T-helper 17 cell (primary cell): Measurements from ENCODE around the gene EVPL. TPM values are rescaled to one million over a fixed set of nuclear protein-coding genes. Genes with fewer than 3 reads are reported as not detected.
"Not testable (repeated sequence)": the region's sequence is repeated elsewhere in the genome, so short reads cannot be mapped to it uniquely, and the experiment has no call there.

Experiments used
- ATAC-seq: fragments of 150-1000 bp; cut with Tn5 transposase; 2 replicates; pipeline ENCODE4 v1.10.0; 2021; ENCODE audit warnings: mild to moderate bottlenecking, moderate library complexity
- DNase-seq, 3 donors: peaks; one replicate each; pipeline versions ENCODE4 v3.0.0 to v3.0.0-alpha.2; 2020 to 2021
- H3K9me3 ChIP-seq: one replicate; pipeline ENCODE4 v1.7.0; 2013; ENCODE audit warnings: low read length, mild to moderate bottlenecking; ENCODE audit not compliant: control insufficient read depth, poor library complexity, severe bottlenecking
- H3K27ac Mint-ChIP-seq: one replicate; pipeline ENCODE4 v1.8.0; 2022; ENCODE audit warnings: mild to moderate bottlenecking, moderate library complexity, mixed read lengths
- H3K27me3 Mint-ChIP-seq: one replicate; pipeline ENCODE4 v1.8.0; 2022; ENCODE audit warnings: mixed read lengths
- H3K36me3 Mint-ChIP-seq: one replicate; pipeline ENCODE4 v1.8.0; 2022; ENCODE audit warnings: low read depth, mixed read lengths
- H3K4me1 Mint-ChIP-seq: one replicate; pipeline ENCODE4 v1.8.0; 2022; ENCODE audit warnings: mild to moderate bottlenecking, mixed read lengths
- H3K4me3 Mint-ChIP-seq: one replicate; pipeline ENCODE4 v1.8.0; 2022; ENCODE audit warnings: mild to moderate bottlenecking, moderate library complexity, mixed read lengths
- total RNA-seq, 4 donors: library from RNA in 2 of 4; stranded (reverse) in 2 of 4; gene quantifications; one replicate each; pipeline ENCODE4 v1.2.3 and lab custom pipeline; 2022 to 2026

Gene EVPL
- total RNA-seq, 2 donors from 2014 or later = 0.05 to 0.68 TPM

GRCh38 chr17:75994802-75995370 is 32.2 kb downstream of the EVPL start:
- Mint-ChIP-seq H3K4me1 (peaks cover 15% of the 10 kb centered on the region), H3K27ac (no peak overlapping the region), H3K36me3 (no peaks in the 10 kb centered on the region), H3K4me3 (no peak overlapping the region), H3K27me3 (no peaks in the 10 kb centered on the region)
- ATAC-seq = no peak
- H3K9me3 ChIP-seq = no peaks in the 10 kb centered on the region
- DNase-seq = no peak

DNA sequence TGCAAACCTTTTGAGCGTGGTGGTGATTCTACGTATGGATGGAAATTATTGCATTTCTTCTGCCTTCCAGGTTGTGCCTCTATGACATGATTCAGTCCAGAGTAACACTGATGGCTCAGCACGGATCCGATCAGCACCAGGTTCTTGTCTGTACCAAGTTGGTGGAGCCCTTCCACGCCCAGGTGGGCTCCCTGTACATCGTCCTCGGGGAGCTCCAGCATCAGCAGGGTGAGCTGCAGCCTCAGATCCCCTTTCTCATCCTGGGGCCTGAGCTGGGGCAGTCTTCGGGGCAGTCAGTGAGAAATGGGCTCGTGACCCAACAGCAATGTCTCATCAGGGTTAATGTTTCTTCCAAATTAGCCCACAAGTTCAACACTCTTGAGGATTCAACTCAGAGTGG is 35.7 kb downstream of the EVPL start:
- H3K36me3 Mint-ChIP-seq = no peaks in the 10 kb centered on the region

GRCh38 chr17:75987041-75987440 is 40.1 kb downstream of the EVPL start:
- no peaks in the 10 kb centered on the region for H3K9me3 ChIP-seq
- no peaks in the 10 kb centered on the region for H3K4me1 Mint-ChIP-seq
- no peak for DNase-seq
- H3K27me3 Mint-ChIP-seq = no peaks in the 10 kb centered on the region
- ATAC-seq = no peak
- no peaks in the 10 kb centered on the region for H3K36me3 Mint-ChIP-seq
- H3K27ac Mint-ChIP-seq = no peak overlapping the region
- no peak overlapping the region for H3K4me3 Mint-ChIP-seq

More for the DNA sequence above, 35.7 kb downstream of the EVPL start:
- peaks cover under 1% of the 10 kb centered on the region for H3K4me1 Mint-ChIP-seq
- DNase-seq = no peak
- H3K9me3 ChIP-seq = no peaks in the 10 kb centered on the region
- H3K27ac Mint-ChIP-seq = no peak overlapping the region
- ATAC-seq = no peak
- no peak overlapping the region for H3K4me3 Mint-ChIP-seq
- H3K27me3 Mint-ChIP-seq = no peaks in the 10 kb centered on the region

GRCh38 chr17:75985986-75986385 is 41.1 kb downstream of the EVPL start:
- H3K9me3 ChIP-seq = no peaks in the 10 kb centered on the region
- Mint-ChIP-seq H3K36me3 (no peaks in the 10 kb centered on the region), H3K27me3 (no peaks in the 10 kb centered on the region), H3K27ac (no peak overlapping the region), H3K4me3 (no peak overlapping the region), H3K4me1 (no peaks in the 10 kb centered on the region)
- DNase-seq = no peak
- no peak for ATAC-seq

DNA sequence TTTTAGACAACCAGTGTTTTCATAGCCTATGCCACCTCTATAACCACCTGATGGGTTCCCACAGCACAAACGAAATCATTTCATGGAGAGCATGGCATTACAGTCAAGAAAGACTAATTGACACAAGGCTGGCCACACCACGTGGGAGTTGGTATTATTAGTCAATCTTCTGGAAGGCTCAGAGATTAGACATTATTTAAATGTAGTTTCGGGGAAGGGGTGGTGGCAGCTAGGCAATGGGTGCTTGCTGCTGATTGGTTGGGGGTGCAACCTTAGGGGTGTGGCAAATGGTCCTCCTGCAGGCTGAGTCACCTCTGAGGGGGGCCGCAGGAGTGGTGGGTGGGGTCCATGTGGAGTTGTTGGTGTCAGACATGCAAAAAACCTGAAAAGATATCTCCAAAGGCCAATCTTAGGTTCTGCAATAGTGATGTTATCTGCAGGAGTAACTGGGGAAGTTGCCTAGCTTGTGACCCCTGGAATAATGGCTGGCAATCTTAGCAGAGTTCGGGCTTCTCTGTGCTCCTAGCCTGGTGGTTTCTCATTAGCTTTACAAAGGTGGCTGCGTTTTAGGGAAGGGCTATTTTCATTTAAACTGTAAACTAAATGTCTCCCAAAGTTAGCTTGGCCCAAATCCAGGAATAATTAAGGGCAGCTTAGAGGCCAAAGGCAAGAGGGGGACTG is 43.5 kb downstream of the EVPL start:
- Mint-ChIP-seq H3K4me1 (peaks cover 7% of the 10 kb centered on the region), H3K27me3 (no peaks in the 10 kb centered on the region), H3K27ac (no peak overlapping the region), H3K36me3 (peaks cover 3% of the 10 kb centered on the region), H3K4me3 (no peak overlapping the region)
- DNase-seq (no peak), ATAC-seq (no peak)
- no peaks in the 10 kb centered on the region for H3K9me3 ChIP-seq

GRCh38 chr17:75981019-75981615 is 46.0 kb downstream of the EVPL start:
- Mint-ChIP-seq H3K27ac (peak overlapping the region; percentile 14), H3K27me3 (no peaks in the 10 kb centered on the region), H3K36me3 (peaks cover 3% of the 10 kb centered on the region), H3K4me1 (peaks cover 16% of the 10 kb centered on the region), H3K4me3 (peak overlapping the region; percentile 25)
- H3K9me3 ChIP-seq = no peaks in the 10 kb centered on the region
- DNase-seq = no peak
- no peak for ATAC-seq

DNA sequence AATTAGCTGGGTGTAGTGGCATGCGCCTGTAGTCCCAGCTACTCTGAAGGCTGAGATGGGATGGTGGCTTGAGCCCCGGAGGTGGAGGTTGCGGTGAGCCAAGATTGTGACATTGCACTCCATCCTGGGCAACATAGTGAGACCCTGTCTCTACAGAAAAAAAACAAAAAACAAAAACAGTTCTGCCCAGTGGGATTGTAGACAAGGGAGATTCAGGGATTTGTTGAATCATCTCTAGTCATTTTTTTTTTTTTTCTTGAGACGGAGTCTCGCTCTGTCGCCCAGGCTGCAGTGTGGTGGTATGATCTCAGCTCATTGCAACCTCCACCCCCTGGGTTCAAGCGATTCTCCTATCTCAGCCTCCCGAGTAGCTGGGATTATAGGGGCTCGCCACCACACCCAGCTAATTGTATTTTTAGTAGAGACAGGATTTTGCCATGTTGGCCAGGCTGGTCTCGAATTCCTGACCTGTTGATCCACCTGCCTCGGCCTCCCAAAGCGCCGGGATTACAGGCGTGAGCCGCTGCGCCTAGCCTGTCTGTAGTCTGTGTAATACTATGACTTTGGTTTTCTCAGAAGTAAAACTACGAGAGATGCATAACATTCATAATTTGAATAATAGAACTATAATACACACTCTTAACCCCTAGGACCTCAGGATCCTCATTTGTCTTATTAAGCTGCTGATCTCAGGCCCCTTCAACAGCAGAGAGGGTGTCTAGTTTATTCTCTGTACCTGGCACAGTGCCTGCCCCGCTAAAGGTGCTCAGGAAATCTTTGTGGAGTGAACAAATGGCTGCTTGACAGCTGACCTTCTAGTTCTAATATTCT is 46.7 kb downstream of the EVPL start:
- peak overlapping the region; percentile 100 for H3K27ac Mint-ChIP-seq
- H3K4me3 Mint-ChIP-seq = peak overlapping the region; percentile 97
- DNase-seq = no peak
- H3K36me3 Mint-ChIP-seq = peaks cover 3% of the 10 kb centered on the region
- H3K27me3 Mint-ChIP-seq = no peaks in the 10 kb centered on the region
- no peak for ATAC-seq
- H3K9me3 ChIP-seq = no peaks in the 10 kb centered on the region
- peaks cover 19% of the 10 kb centered on the region for H3K4me1 Mint-ChIP-seq

GRCh38 chr17:75979705-75980187 is 47.4 kb downstream of the EVPL start:
- DNase-seq (no peak), ATAC-seq (peak; percentile 43)
- Mint-ChIP-seq H3K27ac (peak overlapping the region; percentile 100), H3K27me3 (no peaks in the 10 kb centered on the region), H3K4me3 (peak overlapping the region; percentile 97), H3K4me1 (peaks cover 19% of the 10 kb centered on the region), H3K36me3 (peaks cover 3% of the 10 kb centered on the region)
- no peaks in the 10 kb centered on the region for H3K9me3 ChIP-seq

- DNase-seq (peak; percentile 85 to 90 (median 89)), ATAC-seq (peak; percentile 94)
- peak within 1 kb of the TSS; percentile 100 for H3K27ac Mint-ChIP-seq
- H3K9me3 ChIP-seq = no peaks in the 10 kb centered on the region
- H3K27me3 Mint-ChIP-seq = no peaks in the 10 kb centered on the region
- peaks cover 20% of the 10 kb centered on the region for H3K4me1 Mint-ChIP-seq
- H3K4me3 Mint-ChIP-seq = peak within 1 kb of the TSS; percentile 97
- peaks cover 3% of the 10 kb centered on the region for H3K36me3 Mint-ChIP-seq
These were observed 48.0 kb downstream of the EVPL start, which contains the start of the genes ACOX1 and TEN1 for GRCh38 chr17:75978938-75979704. Gene ACOX1 (minus strand): TSS chr17:75979166. CDS start chr17:75979073, 93 bp downstream. Gene TEN1 (plus strand): TSS chr17:75979240. CDS start chr17:75986193, 6,953 bp downstream.

- peak overlapping the region; percentile 81 for H3K27ac Mint-ChIP-seq
- no peak for DNase-seq
- no peak for ATAC-seq
- no peaks in the 10 kb centered on the region for H3K27me3 Mint-ChIP-seq
- peaks cover 7% of the 10 kb centered on the region for H3K36me3 Mint-ChIP-seq
- H3K4me1 Mint-ChIP-seq = peaks cover 22% of the 10 kb centered on the region
- H3K4me3 Mint-ChIP-seq = no peak overlapping the region
- H3K9me3 ChIP-seq = no peaks in the 10 kb centered on the region
These were observed 50.8 kb downstream of the EVPL start for GRCh38 chr17:75976175-75976848.

- H3K9me3 ChIP-seq = no peaks in the 10 kb centered on the region
- Mint-ChIP-seq H3K36me3 (peaks cover 7% of the 10 kb centered on the region), H3K4me3 (no peak overlapping the region), H3K4me1 (peaks cover 22% of the 10 kb centered on the region), H3K27me3 (no peaks in the 10 kb centered on the region), H3K27ac (peak overlapping the region; percentile 81)
- ATAC-seq = no peak
- no peak for DNase-seq
These were observed 51.3 kb downstream of the EVPL start for GRCh38 chr17:75975757-75976174.

GRCh38 chr17:75975187-75975586 is 51.9 kb downstream of the EVPL start:
- not testable (repeated sequence) for H3K27ac Mint-ChIP-seq, H3K36me3 Mint-ChIP-seq, ATAC-seq, H3K27me3 Mint-ChIP-seq, H3K4me3 Mint-ChIP-seq, DNase-seq, H3K9me3 ChIP-seq
- H3K4me1 Mint-ChIP-seq = peaks cover 21% of the 10 kb centered on the region
